ENCODE measurements around the gene STK31.
"Not testable (repeated sequence)": the region's sequence is repeated elsewhere in the genome, so short reads cannot be mapped to it uniquely, and the experiment has no call there.

Gene STK31

DNA sequence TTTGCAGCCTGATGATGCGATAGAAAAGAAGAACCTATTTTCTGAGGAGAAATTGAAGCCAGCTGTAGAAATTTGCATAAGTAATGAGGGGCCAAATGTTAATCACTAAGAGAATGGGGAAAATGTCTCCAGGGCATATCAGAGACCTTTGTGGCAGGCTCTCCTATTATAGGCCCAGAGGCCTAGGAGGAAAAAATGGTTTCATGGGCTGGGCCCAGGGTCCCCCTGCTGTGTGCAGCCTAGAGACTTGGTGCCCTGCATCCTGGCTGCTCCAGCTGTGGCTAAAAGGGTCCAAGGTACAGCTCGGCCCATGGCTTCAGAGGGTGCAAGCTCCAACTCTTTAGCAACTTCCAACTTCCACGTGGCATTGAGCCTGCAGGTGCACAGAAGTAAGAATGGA, 123.4 kb downstream of the STK31 start:
- no peaks in the 10 kb centered on the region for H3K36me3 ChIP-seq (ENCODE audit: control insufficient read depth in 1 of 2, insufficient read depth in 2 of 2, low read length in 2 of 2)
- H3K9me3 ChIP-seq (ENCODE audit: control insufficient read depth in 1 of 2, low read length in 2 of 2), result peaks cover 8 to 36% of the 10 kb centered on the region in 2 donors
- H3K27me3 ChIP-seq (ENCODE audit: control insufficient read depth in 1 of 2, insufficient read depth in 2 of 2, low read length in 2 of 2), result no peaks in the 10 kb centered on the region
- H3K4me1 ChIP-seq (ENCODE audit: control insufficient read depth in 1 of 2, insufficient read depth in 2 of 2, low read length in 2 of 2), result no peaks in the 10 kb centered on the region
- H3K4me3 ChIP-seq (ENCODE audit: low read depth in 1 of 2, low read length in 2 of 2), result no peak overlapping the region
- H3K9ac ChIP-seq (ENCODE audit: low read depth in 1 of 2, low read length in 2 of 2), result no peak overlapping the region
- H3K27ac ChIP-seq (ENCODE audit: low read depth, low read length), result no peak overlapping the region

DNA sequence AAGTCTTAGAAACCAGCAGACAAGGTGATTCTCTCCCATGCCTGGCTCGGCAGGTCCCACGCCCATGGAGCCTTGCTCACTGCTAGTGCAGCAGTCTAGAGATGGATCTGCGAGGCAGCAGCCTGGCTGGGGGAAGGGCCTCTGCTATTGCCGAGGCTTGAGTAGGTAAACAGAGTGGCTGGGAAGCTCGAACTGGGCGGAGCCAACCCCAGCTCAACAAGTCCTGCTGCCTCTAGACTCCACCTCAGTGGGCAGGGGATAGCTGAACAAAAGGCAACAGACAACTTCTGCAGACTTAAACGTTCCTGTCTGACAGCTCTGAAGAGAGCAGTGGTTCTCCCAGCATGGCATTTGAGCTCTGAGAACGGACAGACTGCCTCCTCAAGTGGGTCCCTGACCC, 134.8 kb downstream of the STK31 start:
- not testable (repeated sequence) for H3K36me3 ChIP-seq (ENCODE audit: control insufficient read depth in 1 of 2, insufficient read depth in 2 of 2, low read length in 2 of 2); H3K4me3 ChIP-seq (ENCODE audit: low read depth in 1 of 2, low read length in 2 of 2); H3K9ac ChIP-seq (ENCODE audit: low read depth in 1 of 2, low read length in 2 of 2); H3K4me1 ChIP-seq (ENCODE audit: control insufficient read depth in 1 of 2, insufficient read depth in 2 of 2, low read length in 2 of 2); H3K27me3 ChIP-seq (ENCODE audit: control insufficient read depth in 1 of 2, insufficient read depth in 2 of 2, low read length in 2 of 2); H3K27ac ChIP-seq (ENCODE audit: low read depth, low read length); H3K9me3 ChIP-seq (ENCODE audit: control insufficient read depth in 1 of 2, low read length in 2 of 2)

DNA sequence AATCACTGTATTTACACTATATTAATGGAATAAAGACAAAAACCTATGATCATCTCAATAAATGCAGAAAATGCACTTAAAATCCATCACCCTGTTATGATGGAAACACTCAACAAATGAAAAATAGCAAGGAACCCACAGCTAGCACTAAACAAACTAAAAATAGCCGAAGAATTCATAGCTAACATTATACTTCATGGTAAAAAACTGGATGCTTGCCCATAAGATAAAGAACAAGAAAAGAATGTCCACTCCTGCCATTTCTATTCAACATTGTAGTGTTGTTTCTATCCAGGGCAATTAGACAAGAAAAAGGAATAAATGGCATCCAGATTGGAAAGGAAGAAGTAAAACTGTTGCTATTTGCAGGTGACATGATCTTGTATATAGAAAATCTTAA, 142.1 kb downstream of the STK31 start:
- Histone ChIP-seq H3K36me3 (ENCODE audit: control insufficient read depth in 1 of 2, insufficient read depth in 2 of 2, low read length in 2 of 2) (no peaks in the 10 kb centered on the region), H3K9me3 (ENCODE audit: control insufficient read depth in 1 of 2, low read length in 2 of 2) (no peaks in the 10 kb centered on the region)

DNA sequence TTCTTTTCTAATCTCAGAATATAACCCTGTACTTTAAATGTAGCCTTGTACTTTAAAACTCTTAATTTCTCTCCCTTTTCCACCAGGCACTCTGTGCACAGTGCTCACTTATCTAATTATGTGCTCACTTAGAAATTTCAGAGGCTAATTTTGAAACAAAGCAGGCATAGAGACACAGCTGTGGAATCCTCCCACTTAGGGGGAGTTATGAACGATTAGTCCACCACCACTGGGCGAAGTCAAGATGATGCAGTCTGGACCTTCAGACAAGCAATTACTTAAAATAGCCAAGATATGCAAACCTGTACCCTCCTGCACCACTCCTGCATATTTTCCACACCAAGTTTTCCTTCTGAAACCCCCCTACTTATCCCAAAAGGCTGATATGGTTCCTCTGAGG, 143.0 kb downstream of the STK31 start:
- H3K27me3 ChIP-seq (ENCODE audit: control insufficient read depth in 1 of 2, insufficient read depth in 2 of 2, low read length in 2 of 2), result no peaks in the 10 kb centered on the region
- H3K9ac ChIP-seq (ENCODE audit: low read depth in 1 of 2, low read length in 2 of 2), result no peak overlapping the region
- no peaks in the 10 kb centered on the region for H3K4me1 ChIP-seq (ENCODE audit: control insufficient read depth in 1 of 2, insufficient read depth in 2 of 2, low read length in 2 of 2)
- H3K9me3 ChIP-seq (ENCODE audit: control insufficient read depth in 1 of 2, low read length in 2 of 2), result no peaks in the 10 kb centered on the region
- no peak overlapping the region for H3K4me3 ChIP-seq (ENCODE audit: low read depth in 1 of 2, low read length in 2 of 2)
- no peak overlapping the region for H3K27ac ChIP-seq (ENCODE audit: low read depth, low read length)
- no peaks in the 10 kb centered on the region for H3K36me3 ChIP-seq (ENCODE audit: control insufficient read depth in 1 of 2, insufficient read depth in 2 of 2, low read length in 2 of 2)

More for the DNA sequence above, 142.1 kb downstream of the STK31 start:
- Histone ChIP-seq H3K4me3 (ENCODE audit: low read depth in 1 of 2, low read length in 2 of 2) (no peak overlapping the region), H3K27me3 (ENCODE audit: control insufficient read depth in 1 of 2, insufficient read depth in 2 of 2, low read length in 2 of 2) (no peaks in the 10 kb centered on the region), H3K4me1 (ENCODE audit: control insufficient read depth in 1 of 2, insufficient read depth in 2 of 2, low read length in 2 of 2) (no peaks in the 10 kb centered on the region), H3K9ac (ENCODE audit: low read depth in 1 of 2, low read length in 2 of 2) (no peak overlapping the region), H3K27ac (ENCODE audit: low read depth, low read length) (no peak overlapping the region)

DNA sequence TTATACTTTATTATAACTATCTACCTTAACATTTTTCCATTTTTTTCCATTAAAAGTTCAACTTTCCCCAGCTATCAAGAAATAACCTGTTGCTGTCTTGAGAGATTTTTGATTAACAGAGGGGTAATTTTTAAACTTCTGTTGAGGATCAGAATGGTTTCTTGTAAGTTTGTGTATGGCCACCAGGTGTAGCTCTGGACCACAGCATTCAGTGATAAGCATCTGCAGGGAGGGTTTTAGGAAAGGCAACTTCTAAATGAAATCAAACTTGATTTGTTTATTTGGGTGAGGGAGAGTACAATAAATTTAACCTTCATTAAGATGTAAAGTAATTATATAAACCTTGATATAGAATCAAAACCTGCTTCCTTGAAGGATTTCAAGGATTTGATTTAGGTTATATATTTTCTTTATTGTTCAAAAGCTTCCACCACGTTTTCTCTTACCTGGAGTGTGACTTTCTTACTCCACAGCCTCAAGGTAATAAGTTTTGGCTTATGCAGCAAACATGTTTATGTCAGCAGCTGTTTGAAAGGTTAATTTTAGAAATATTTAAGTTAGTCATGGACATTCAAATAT, 153.3 kb downstream of the STK31 start:
- Histone ChIP-seq H3K27ac (ENCODE audit: low read depth, low read length) (no peak overlapping the region), H3K36me3 (ENCODE audit: control insufficient read depth in 1 of 2, insufficient read depth in 2 of 2, low read length in 2 of 2) (no peaks in the 10 kb centered on the region), H3K27me3 (ENCODE audit: control insufficient read depth in 1 of 2, insufficient read depth in 2 of 2, low read length in 2 of 2) (no peaks in the 10 kb centered on the region), H3K9me3 (ENCODE audit: control insufficient read depth in 1 of 2, low read length in 2 of 2) (no peaks in the 10 kb centered on the region), H3K4me1 (ENCODE audit: control insufficient read depth in 1 of 2, insufficient read depth in 2 of 2, low read length in 2 of 2) (peaks cover 0 to 7% of the 10 kb centered on the region in 2 donors), H3K9ac (ENCODE audit: low read depth in 1 of 2, low read length in 2 of 2) (no peak overlapping the region), H3K4me3 (ENCODE audit: low read depth in 1 of 2, low read length in 2 of 2) (no peak overlapping the region)

DNA sequence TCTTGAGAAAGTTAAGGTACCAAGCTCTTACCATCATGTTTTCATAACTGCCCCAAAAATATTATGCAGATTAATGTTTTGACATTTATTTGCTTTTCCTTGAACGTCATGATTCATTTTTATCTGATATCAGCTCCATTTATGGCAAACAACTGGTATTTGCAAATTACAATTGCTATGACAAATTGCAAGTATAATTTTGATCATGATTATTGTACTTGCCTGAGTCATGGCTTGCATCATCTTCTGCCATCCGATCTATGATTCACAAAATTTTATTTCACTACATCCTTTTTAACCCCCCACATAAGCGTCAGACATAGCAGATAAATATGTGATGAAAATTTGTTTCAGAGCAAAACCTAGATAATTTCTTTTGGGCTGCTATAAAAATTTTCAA, 155.0 kb downstream of the STK31 start:
- Histone ChIP-seq H3K9ac (ENCODE audit: low read depth in 1 of 2, low read length in 2 of 2) (no peak overlapping the region), H3K27ac (ENCODE audit: low read depth, low read length) (no peak overlapping the region), H3K4me1 (ENCODE audit: control insufficient read depth in 1 of 2, insufficient read depth in 2 of 2, low read length in 2 of 2) (peaks cover 0 to 7% of the 10 kb centered on the region in 2 donors)

DNA sequence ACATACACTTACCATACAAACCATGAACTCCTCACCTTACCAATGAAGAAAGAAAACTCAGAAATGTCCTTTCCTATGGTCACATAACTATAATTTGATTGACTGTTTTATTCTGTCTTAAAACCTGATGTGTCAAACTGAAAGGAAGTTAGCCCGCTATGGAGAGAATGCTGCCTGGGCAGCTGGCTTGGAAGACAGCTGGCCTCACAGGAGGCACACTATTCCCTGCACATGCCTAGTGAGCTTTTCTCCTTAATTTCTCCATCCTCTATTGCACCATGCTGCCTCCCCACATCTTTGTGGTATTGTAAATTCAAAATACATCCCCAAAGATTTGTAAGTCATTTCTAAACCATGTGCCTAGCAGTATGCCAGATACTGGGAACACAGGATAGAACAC, 163.3 kb downstream of the STK31 start:
- Histone ChIP-seq H3K27me3 (ENCODE audit: control insufficient read depth in 1 of 2, insufficient read depth in 2 of 2, low read length in 2 of 2) (no peaks in the 10 kb centered on the region), H3K4me3 (ENCODE audit: low read depth in 1 of 2, low read length in 2 of 2) (no peak overlapping the region), H3K9ac (ENCODE audit: low read depth in 1 of 2, low read length in 2 of 2) (no peak overlapping the region), H3K4me1 (ENCODE audit: control insufficient read depth in 1 of 2, insufficient read depth in 2 of 2, low read length in 2 of 2) (peaks cover 0 to 4% of the 10 kb centered on the region in 2 donors), H3K9me3 (ENCODE audit: control insufficient read depth in 1 of 2, low read length in 2 of 2) (no peaks in the 10 kb centered on the region), H3K36me3 (ENCODE audit: control insufficient read depth in 1 of 2, insufficient read depth in 2 of 2, low read length in 2 of 2) (no peaks in the 10 kb centered on the region), H3K27ac (ENCODE audit: low read depth, low read length) (no peak overlapping the region)

More for the DNA sequence above, 155.0 kb downstream of the STK31 start:
- Histone ChIP-seq H3K4me3 (ENCODE audit: low read depth in 1 of 2, low read length in 2 of 2) (no peak overlapping the region), H3K27me3 (ENCODE audit: control insufficient read depth in 1 of 2, insufficient read depth in 2 of 2, low read length in 2 of 2) (no peaks in the 10 kb centered on the region), H3K36me3 (ENCODE audit: control insufficient read depth in 1 of 2, insufficient read depth in 2 of 2, low read length in 2 of 2) (no peaks in the 10 kb centered on the region), H3K9me3 (ENCODE audit: control insufficient read depth in 1 of 2, low read length in 2 of 2) (no peaks in the 10 kb centered on the region)

DNA sequence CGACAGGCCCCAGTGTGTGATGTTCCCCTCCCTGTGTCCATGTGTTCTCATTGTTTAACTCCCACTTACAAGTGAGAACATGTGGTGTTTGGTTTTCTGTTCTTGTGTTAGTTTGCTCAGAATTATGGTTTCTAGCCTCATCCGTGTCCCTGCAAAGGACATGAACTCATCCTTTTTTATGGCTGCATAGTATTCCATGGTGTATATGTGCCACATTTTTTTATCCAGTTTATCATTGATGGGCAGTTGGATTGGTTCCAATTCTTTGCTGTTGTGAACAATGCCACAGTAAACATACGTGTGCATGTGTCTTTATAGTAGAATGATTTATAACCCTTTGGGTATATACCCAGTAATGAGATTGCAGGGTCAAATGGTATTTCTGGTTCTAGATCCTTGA, 166.5 kb downstream of the STK31 start:
- not testable (repeated sequence) for H3K27ac ChIP-seq (ENCODE audit: low read depth, low read length); H3K9ac ChIP-seq (ENCODE audit: low read depth in 1 of 2, low read length in 2 of 2); H3K36me3 ChIP-seq (ENCODE audit: control insufficient read depth in 1 of 2, insufficient read depth in 2 of 2, low read length in 2 of 2); H3K4me1 ChIP-seq (ENCODE audit: control insufficient read depth in 1 of 2, insufficient read depth in 2 of 2, low read length in 2 of 2); H3K4me3 ChIP-seq (ENCODE audit: low read depth in 1 of 2, low read length in 2 of 2); H3K9me3 ChIP-seq (ENCODE audit: control insufficient read depth in 1 of 2, low read length in 2 of 2); H3K27me3 ChIP-seq (ENCODE audit: control insufficient read depth in 1 of 2, insufficient read depth in 2 of 2, low read length in 2 of 2)

All from duodenal mucosa (tissue), 2 donors.